Peyer's patch (tissue), 4 donors: Measurements from ENCODE around the gene PINK1. TPM values are rescaled to one million over a fixed set of nuclear protein-coding genes. Genes with fewer than 3 reads are reported as not detected.

Experiments used
- DNase-seq, 3 donors: peaks; one replicate each; pipeline ENCODE4 v3.0.0-alpha.2; 2017 to 2019
- H3K27ac ChIP-seq, 4 donors: fragments of 200-600 bp; sonication (generic); one replicate each; pipeline ENCODE4 v1.5.1; 2016 to 2019
- H3K27me3 ChIP-seq, 2 donors: fragments of 200-600 bp; sonication (generic); one replicate each; pipeline ENCODE4 v1.5.1; 2019
- H3K36me3 ChIP-seq, 3 donors: fragments of 200-600 bp; sonication (generic); one replicate each; pipeline ENCODE4 v1.5.1; 2016 to 2019
- H3K4me1 ChIP-seq, 4 donors: fragments of 200-600 bp; sonication (generic); one replicate each; pipeline ENCODE4 v1.5.1; 2016 to 2019
- H3K4me3 ChIP-seq, 4 donors: fragments of 200-600 bp; sonication (generic); 1 replicate in 3 of 4; 2 replicates in 1 of 4; pipeline ENCODE4 v1.5.1; 2016 to 2019; ENCODE audit warnings: mild to moderate bottlenecking in 1 of 4
- H3K9me3 ChIP-seq, 4 donors: fragments of 200-600 bp; sonication (generic); one replicate each; pipeline ENCODE4 v1.5.1; 2016 to 2019; ENCODE audit warnings: mild to moderate bottlenecking in 1 of 4
- POLR2A ChIP-seq, 2 donors: fragments of 450-650 bp; IDR thresholded peaks; one replicate each; pipeline ENCODE4 v1.5.1; 2017; ENCODE audit warnings: antibody characterized with exemption in 2 of 2, mild to moderate bottlenecking in 2 of 2, moderate library complexity in 2 of 2
- total RNA-seq, 4 donors: library from RNA; depleted of rRNA; stranded (reverse); fragments of >200 nt; gene quantifications; one replicate each; pipeline ENCODE4 v1.1.0, GENCODE V29; 2016
- TF ChIP-seq, protein P1 (sequence below), 6 experiments: fragments of 450-650 bp in 4 of 6; fragments of 200-600 bp in 2 of 6; sonication (generic) in 1 of 6; IDR thresholded peaks; one replicate each; pipeline ENCODE4 v1.5.1; 2017 to 2019; ENCODE audit warnings: antibody characterized with exemption in 6 of 6, mild to moderate bottlenecking in 3 of 6, moderate library complexity in 1 of 6

The PINK1 gene
- total RNA-seq, 4 donors from 2014 or later: 71.8 to 96.1 (median 89.4) TPM

DNA sequence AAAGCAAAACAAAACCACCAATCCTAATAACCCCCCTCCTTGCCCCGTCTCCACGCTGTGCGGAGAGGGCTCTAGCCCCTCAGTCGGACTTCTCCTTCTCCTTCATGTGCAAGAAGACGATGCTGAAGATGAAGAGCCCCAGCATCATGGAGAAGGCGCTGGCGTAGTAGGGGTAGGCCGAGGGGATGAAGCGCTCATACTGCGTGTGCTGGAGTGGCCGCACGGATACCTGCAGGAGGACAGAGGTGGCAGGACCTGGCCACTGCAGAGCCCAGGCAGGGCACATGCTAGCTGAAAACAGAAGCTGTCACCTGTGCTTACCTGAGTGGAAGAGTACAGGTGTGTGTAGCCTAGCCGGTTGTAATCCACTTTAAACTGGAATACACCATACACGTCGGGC, 19.0 kb downstream of the PINK1 start:
- no peaks in the 10 kb centered on the region for H3K27me3 ChIP-seq
- TF ChIP-seq POLR2A (IDR thresholded peaks at IDR 0.05): no peak
- TF ChIP-seq, protein P1, sequence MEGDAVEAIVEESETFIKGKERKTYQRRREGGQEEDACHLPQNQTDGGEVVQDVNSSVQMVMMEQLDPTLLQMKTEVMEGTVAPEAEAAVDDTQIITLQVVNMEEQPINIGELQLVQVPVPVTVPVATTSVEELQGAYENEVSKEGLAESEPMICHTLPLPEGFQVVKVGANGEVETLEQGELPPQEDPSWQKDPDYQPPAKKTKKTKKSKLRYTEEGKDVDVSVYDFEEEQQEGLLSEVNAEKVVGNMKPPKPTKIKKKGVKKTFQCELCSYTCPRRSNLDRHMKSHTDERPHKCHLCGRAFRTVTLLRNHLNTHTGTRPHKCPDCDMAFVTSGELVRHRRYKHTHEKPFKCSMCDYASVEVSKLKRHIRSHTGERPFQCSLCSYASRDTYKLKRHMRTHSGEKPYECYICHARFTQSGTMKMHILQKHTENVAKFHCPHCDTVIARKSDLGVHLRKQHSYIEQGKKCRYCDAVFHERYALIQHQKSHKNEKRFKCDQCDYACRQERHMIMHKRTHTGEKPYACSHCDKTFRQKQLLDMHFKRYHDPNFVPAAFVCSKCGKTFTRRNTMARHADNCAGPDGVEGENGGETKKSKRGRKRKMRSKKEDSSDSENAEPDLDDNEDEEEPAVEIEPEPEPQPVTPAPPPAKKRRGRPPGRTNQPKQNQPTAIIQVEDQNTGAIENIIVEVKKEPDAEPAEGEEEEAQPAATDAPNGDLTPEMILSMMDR (IDR thresholded peaks at IDR 0.05): no peak
- H3K4me3 ChIP-seq: no peak overlapping the region
- no peaks in the 10 kb centered on the region for H3K4me1 ChIP-seq
- no peak overlapping the region for H3K27ac ChIP-seq
- DNase-seq: no peak
- peaks cover 0 to 97% (median 0%) of the 10 kb centered on the region in 3 donors for H3K36me3 ChIP-seq
- H3K9me3 ChIP-seq: no peaks in the 10 kb centered on the region

DNA sequence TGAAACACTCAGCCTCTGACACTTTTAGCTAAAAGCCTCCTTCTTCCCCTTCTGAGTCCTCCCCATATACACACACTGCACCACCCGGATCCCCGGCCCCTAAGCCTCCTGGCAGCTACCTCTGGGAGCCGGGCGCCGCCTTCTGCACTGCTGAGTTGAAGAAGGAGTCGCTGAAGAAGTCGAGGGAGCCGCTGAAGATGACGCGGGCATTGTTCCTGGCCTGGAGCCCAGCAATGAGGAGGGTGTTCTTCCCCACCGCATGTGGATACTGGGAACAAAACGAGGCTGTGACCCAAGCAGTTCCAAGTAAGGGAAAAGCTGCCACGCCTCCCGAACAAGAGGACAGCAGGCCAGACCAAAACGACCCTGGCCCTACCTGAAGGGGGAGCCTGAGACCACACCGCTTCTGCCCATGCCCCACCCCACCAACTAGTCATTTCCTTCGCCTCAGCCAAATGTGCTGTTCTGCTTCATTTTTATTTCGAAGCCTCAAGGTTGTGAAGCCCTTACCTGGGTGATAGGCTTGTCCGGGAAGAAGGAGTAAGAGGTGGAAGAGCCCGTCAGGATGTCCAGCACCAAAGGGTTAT, 20.9 kb downstream of the PINK1 start:
- H3K9me3 ChIP-seq: no peaks in the 10 kb centered on the region
- DNase-seq: no peak
- H3K27ac ChIP-seq: no peak overlapping the region
- no peaks in the 10 kb centered on the region for H3K4me1 ChIP-seq
- H3K36me3 ChIP-seq: peaks cover 0 to 91% (median 0%) of the 10 kb centered on the region in 3 donors
- no peak for TF ChIP-seq POLR2A (IDR thresholded peaks at IDR 0.05)
- TF ChIP-seq, protein P1 (IDR thresholded peaks at IDR 0.05): no peak
- H3K4me3 ChIP-seq: no peak overlapping the region
- no peaks in the 10 kb centered on the region for H3K27me3 ChIP-seq

DNA sequence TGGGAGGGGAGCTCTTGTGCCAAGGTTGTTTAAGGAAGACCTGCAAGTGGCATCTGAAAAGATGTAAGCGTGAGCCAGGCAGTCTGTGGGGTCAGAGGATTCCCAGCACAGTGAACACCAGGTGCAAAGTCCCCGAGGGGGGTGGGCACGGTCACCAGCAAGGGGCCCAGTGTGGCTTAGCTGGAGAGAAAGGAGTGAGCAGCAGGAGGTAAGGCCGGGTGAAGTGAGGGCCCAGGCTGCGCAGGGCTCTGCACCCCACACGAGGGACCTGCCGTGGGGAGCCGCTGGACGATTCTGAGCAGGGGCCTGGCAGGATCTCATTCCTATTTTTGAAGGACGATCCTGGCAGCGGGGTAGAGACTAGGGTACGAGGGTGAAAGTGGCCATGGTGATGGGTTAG, 23.8 kb downstream of the PINK1 start:
- H3K4me3 ChIP-seq: no peak overlapping the region
- no peak for TF ChIP-seq POLR2A (IDR thresholded peaks at IDR 0.05)
- TF ChIP-seq, protein P1 (IDR thresholded peaks at IDR 0.05): no peak
- H3K27ac ChIP-seq: no peak overlapping the region
- peaks cover 0 to 15% (median 0%) of the 10 kb centered on the region in 4 donors for H3K4me1 ChIP-seq
- H3K36me3 ChIP-seq: peaks cover 0 to 64% (median 0%) of the 10 kb centered on the region in 3 donors
- H3K27me3 ChIP-seq: no peaks in the 10 kb centered on the region
- H3K9me3 ChIP-seq: no peaks in the 10 kb centered on the region
- no peak for DNase-seq

DNA sequence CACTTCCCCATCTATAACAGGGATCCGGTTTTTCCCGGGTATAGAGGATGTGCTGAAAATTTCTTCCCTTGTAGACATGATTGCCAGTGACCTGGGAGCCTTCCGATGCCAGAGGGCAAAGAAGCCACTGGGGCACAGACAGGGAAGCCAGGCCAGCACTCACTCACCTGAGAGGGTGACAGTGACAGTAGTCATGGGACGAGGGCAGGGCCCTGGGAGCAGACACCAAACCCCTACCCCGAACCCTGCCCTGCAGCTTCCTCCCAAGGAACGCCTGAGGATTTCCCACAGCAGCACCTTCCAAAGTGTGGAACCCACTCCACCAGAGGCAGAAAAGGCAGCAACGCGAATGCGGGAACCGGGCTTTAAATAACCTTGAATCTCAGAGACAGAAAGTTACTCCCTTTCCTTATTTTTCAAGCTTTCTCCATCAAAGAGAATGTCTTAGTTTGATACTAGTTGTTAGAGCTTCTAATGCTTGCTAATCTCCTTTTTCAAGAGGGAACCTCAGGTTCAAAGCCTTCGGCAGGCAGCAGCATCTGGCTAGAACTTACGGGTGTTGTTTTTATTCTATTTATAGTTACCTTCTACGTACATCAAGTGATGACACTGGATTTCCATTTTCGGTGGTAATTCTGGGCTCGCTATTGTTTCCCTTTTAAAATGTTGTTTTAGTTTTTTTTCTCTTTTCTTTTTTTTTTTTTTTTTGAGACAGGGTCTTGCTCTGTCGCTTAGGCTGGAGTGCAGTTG, 25.1 kb downstream of the PINK1 start:
- TF ChIP-seq, protein P1 (IDR thresholded peaks at IDR 0.05): no peak
- TF ChIP-seq POLR2A (IDR thresholded peaks at IDR 0.05): no peak
- no peak for DNase-seq
- peaks cover 0 to 51% (median 0%) of the 10 kb centered on the region in 3 donors for H3K36me3 ChIP-seq

DNA sequence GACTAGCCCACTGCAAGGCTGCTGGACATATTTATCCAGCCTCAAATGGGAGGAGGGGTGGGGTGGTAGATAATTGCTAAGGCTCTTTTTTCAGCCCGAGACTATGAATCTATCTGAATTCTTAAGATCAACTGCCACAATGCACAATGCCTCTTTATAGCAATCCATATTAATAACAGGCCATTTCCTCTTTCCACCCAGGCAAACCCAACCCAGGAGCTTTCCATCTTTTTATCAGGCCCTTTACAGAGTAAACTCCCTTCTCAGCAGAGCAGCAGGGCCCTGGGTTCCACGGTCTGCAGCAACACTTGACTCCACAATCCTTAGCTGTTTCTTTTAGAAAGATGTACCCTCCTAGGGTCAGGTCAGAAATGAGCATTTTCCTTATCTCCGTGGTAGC, 27.1 kb downstream of the PINK1 start:
- TF ChIP-seq, protein P1 (IDR thresholded peaks at IDR 0.05): no peak
- TF ChIP-seq POLR2A (IDR thresholded peaks at IDR 0.05): no peak
- Histone ChIP-seq H3K4me3 (peak overlapping the region; percentile 59 to 98 (median 89)), H3K4me1 (peaks cover 0 to 17% (median 0%) of the 10 kb centered on the region in 4 donors), H3K9me3 (no peaks in the 10 kb centered on the region), H3K27me3 (no peaks in the 10 kb centered on the region), H3K27ac (peak overlapping the region in 3 of 4 donors; percentile 61 to 86 (median 64)), H3K36me3 (peaks cover 0 to 32% (median 0%) of the 10 kb centered on the region in 3 donors)
- no peak for DNase-seq

More for the DNA sequence above, 25.1 kb downstream of the PINK1 start:
- Histone ChIP-seq H3K9me3 (no peaks in the 10 kb centered on the region), H3K4me1 (peaks cover 0 to 17% (median 0%) of the 10 kb centered on the region in 4 donors), H3K4me3 (no peak overlapping the region), H3K27ac (no peak overlapping the region), H3K27me3 (no peaks in the 10 kb centered on the region)
